NCI-H146 treated with DMSO at 0.1 percent for 48 hours (cell line): ENCODE measurements around the gene CHST11.

Experiments used
- DNase-seq: peaks from one replicate; lab custom pipeline; 2025; ENCODE audit not compliant: unreplicated experiment; lab: John Stamatoyannopoulos, UW

Gene CHST11

GRCh38 chr12:104501660-104502059 is 44.9 kb downstream of the CHST11 start:
- DNase-seq, result no peak

DNA sequence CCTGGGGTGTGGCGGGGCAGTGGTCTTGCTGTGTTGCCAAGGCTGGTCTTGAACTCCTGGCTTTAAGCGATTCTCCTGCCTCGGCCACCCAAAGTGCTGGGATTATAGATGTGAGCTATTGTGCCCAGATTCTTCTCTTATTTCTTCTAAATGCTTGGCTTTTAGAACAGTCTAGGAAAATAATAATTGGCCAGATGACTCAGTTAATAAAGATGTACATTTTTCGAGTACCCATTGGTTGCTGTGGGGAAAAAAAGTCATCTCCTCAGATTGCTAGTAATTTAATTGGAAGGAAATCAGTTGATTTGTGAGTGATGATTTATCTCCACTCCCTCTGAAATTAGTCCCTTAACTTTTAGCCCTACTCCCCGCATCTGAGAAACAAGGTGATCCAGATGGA is 45.5 kb downstream of the CHST11 start:
- no peak for DNase-seq

- DNase-seq, result no peak
Observed at GRCh38 chr12:104502638-104503037, 45.9 kb downstream of the CHST11 start.

DNA sequence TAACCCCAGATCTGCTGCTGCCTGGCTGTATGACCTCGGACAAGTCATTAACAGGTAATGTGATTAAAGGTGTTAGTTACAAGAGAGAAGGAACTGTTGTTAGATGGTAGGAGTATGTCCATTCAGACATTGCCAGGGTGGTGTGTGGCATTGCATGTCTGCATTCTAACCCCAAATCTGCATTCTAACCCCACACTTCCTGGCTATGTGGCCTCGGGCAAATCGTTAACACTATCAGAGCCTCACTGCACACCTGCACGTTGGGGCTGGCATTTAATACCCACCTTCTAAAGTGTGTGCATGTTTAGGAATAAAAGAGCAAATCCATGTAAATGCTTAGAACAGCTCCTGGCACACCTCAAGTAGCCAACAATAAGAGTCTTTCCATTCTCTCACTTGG is 46.4 kb downstream of the CHST11 start:
- no peak for DNase-seq

GRCh38 chr12:104504146-104504545 is 47.4 kb downstream of the CHST11 start:
- DNase-seq, result no peak

GRCh38 chr12:104505095-104505818 is 48.5 kb downstream of the CHST11 start:
- DNase-seq, result peak; percentile 66

GRCh38 chr12:104506676-104507401 is 50.1 kb downstream of the CHST11 start:
- peak; percentile 17 for DNase-seq

GRCh38 chr12:104507672-104508071 is 50.9 kb downstream of the CHST11 start:
- DNase-seq, result no peak

- DNase-seq, result no peak
Observed at GRCh38 chr12:104508752-104509446, 52.2 kb downstream of the CHST11 start.

GRCh38 chr12:104510145-104510872 is 53.6 kb downstream of the CHST11 start:
- DNase-seq, result no peak

DNA sequence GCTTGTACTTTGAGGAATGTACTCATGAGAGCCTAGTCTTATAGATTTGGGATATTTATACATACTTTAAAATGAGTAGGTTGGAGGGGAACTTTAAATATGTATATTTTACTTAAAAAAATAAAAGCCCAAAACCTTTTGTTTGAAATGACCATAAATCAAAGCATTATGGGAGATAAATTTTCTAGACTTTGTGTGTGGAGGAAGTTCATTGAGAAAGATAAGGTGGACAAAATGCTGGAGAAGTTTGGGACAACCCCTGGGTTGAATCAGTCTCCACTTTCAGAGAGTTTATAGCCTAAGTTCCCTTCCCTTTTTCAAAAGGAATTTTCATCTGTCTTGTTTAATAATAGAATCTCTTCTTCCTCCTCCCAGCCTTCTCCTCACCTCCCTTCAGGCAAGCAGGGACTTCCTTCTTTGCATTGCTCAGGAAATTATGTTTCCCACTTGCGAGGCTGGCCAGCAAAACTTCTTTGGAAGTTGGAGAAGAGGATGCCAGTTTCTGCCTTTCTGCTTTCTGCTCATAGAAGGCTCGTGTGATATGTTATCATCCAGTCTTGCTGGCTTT is 54.2 kb downstream of the CHST11 start:
- DNase-seq, result no peak

GRCh38 chr12:104513681-104514080 is 56.9 kb downstream of the CHST11 start:
- no peak for DNase-seq

DNA sequence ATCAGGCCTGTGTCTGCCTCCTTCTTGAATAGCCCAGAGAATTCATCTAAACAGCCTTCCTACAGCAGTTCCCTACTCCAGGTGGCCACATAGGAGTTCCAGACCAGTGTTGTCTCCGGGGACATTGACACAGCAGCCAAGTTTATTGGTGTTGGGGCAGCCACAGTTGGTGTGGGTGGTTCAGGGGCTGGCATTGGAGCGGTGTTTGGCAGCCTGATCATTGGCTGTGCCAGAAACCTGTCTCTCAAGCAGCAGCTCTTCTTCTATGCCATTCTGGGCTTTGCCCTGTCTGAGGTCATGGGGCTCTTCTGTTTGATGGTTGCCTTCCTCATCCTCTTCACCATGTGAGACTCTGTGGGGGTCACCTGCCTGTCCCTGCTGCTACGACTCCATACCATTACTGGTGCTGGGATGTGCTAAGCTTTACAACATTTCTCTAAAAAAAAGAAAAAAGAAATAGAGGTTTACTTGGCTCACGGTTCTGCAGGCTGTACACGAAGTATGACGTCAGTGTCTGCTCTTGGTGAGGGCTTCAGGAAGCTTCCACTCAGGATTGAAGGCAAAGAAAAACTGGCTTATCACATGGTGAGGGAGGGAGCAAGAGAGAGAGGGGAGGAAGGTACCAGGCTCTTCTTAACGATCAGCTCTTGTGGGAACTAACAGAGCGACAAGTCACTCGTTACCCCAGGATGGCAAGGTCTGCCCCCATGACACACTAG is 57.5 kb downstream of the CHST11 start:
- no peak for DNase-seq

- no peak for DNase-seq
Observed at GRCh38 chr12:104515899-104516298, 59.2 kb downstream of the CHST11 start.

DNA sequence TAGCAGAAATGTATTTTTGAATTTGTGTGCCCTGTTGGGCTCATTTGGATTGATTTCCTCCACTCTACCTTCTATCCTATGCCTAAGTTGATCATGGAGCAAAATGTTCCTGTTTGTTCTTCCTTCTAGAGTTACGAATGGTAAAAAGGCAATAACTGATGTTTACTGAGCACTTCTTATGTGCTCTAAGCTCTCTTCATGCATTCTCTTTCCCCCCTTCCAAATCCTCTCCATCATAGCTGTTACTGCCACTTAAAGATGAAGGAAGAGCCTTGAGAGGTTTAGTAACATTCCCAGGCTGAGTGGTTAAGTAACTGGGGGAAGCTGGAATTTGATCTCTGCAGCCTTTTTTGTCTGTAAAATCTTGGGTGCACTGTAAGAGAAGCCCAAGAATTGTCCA is 60.1 kb downstream of the CHST11 start:
- no peak for DNase-seq

DNA sequence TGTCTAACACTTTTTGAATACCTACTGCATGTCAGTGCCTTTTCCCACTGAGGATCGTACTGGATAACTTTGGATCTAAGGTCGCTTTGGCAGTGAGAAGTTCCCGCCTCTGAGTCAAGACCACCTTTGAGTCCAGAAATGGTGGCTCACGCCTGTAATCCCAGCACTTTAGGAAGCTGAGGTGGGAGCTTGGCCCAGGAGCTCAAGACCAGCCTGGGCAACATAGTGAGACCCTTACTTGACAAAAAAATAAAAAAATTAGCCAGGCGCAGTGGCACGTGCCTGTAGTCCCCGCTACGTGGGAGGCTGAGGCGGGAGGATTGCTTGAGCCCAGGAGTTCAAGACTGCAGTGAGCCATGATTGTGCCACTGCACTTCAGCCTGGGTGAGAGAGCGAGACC is 61.1 kb downstream of the CHST11 start:
- DNase-seq, result no peak

DNA sequence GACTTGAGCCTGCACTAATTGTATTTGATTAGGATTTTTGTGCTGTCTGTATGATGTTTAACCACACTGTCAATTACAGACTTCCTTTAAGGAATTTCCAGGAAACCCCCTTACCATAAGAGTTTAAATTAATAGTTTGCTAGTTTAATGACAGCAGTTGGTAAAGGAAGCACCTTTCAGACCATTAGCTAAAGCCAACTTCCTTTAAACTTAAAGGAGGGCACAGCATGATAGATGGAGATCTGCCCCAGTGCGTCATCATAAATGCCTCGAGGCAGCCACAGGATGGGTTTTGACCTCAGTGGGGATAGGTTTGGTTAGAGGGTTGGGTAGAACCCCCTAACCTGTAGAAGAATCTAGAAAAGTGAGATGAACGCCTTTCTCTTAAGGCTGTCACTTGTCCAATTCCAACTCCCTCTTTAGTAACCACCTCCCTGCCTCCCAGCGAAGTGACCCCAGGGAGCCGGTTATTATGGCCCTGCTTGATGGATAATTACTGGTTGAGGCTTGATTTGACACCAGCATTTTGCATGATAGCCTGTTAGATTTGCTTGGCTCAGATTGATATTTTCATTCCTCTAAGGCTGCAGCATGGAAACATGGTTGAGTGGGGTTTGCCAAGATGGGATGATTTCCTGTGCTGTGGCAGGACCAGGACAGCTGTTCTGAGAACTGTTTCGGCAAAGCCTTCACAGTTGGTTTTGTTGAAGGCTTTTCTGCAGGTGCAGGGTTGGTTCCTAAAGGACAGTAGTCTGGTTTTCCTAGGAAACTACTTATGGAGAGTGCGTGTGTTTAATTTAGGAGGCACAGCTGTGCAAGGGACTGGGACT is 62.7 kb downstream of the CHST11 start:
- DNase-seq, result no peak

DNA sequence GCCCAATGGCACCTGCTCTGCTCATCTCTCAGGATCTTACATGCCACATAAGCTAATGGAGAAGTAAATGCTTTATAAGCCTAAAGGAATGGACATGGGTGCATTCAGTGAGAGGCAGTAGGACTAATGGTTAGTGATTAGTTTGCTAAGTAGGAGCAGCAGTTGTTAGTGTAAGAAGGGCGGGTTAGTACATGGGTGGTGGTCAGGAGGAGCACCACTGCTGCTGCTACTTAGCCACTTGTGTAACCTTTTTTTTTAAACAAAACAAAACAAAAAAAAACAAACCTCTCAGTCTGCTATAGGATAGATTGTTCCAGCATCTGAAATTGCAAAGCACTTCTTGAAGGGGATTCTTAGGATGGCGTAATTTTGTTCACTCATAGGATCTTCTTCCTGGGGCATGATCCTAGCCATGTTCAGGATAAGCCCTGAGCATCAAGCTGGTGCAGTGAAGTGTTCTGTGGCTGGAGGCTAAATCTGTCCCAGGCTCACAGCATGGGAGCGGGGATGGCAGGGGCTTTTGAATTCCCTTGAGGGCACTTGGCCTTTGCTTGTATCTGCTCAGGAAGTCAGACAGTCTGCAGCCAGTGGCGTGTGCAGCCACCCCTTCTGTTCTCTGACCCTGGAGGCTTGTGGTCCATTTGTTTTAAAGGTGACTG is 63.6 kb downstream of the CHST11 start:
- no peak for DNase-seq

DNA sequence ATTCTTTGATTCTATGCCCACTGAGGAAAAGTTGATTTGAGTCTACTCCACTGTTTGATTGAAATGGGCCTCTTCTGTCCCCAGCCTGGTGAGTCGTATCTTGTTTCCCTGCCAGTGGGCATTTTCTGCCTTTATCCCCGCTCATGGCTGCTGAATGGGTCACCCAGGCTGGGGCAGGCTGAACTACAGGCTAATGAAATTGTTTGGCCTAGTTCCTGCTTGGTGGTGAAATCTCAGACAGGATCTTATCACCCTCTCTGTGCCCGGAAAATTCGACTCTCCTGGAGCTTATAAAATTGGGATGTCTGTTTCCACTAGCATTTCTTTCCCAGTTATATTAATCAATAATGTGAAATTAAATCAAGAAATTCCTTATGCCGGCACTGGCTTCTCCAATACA is 65.0 kb downstream of the CHST11 start:
- DNase-seq, result no peak
